Uterine smooth muscle cell (primary cell): Measurements from ENCODE around the gene FAM50A. TPM values are rescaled to one million over a fixed set of nuclear protein-coding genes. Genes with fewer than 3 reads are reported as not detected.

Experiments
- total RNA-seq: library from RNA; depleted of rRNA; stranded (reverse); fragments of >200 nt; gene quantifications from 2 replicates; pipeline ENCODE4 v1.2.3, GENCODE V29; 2014

Gene FAM50A, protein sequence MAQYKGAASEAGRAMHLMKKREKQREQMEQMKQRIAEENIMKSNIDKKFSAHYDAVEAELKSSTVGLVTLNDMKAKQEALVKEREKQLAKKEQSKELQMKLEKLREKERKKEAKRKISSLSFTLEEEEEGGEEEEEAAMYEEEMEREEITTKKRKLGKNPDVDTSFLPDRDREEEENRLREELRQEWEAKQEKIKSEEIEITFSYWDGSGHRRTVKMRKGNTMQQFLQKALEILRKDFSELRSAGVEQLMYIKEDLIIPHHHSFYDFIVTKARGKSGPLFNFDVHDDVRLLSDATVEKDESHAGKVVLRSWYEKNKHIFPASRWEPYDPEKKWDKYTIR
- total RNA-seq = 89.5 and 112 TPM in 2 replicates

DNA sequence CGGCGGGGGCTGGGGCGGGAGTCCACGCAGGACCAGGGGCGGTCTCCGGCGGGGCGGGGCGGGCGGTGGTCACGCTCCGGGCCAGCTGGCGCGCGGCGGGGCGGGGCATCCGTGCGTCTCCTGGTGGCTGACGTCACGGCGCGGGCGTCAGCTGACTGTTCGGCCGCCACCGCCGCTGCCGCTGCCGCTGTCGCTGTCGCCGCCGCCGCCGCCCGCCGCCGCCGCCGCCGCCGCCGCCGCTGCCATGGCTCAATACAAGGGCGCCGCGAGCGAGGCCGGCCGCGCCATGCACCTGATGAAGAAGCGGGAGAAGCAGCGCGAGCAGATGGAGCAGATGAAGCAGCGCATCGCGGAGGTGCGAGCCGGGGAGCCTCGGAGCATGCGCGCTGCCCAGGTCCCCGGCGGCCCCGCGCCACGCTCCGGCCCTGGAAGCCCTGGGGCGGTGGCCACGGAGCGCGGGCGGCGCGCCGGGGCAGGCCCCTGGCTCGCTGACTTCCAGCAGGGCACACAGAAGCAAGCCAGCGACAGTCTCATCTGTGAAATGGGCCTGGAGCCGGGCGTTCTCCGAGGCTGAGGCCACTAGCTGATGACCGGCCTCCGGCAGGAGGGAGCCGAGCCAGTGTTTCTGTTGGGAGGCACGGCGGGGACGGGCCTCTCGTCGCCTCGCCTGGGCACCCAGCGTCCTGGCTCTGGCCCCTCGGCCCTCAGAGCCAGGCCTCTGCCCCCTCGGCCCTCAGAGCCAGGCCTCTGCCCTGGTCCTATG is at the start of gene FAM50A:
TSS of gene FAM50A (plus strand) at position 150 of the 763 bp plus-strand sequence. CDS start at position 245, 95 bp downstream.

DNA sequence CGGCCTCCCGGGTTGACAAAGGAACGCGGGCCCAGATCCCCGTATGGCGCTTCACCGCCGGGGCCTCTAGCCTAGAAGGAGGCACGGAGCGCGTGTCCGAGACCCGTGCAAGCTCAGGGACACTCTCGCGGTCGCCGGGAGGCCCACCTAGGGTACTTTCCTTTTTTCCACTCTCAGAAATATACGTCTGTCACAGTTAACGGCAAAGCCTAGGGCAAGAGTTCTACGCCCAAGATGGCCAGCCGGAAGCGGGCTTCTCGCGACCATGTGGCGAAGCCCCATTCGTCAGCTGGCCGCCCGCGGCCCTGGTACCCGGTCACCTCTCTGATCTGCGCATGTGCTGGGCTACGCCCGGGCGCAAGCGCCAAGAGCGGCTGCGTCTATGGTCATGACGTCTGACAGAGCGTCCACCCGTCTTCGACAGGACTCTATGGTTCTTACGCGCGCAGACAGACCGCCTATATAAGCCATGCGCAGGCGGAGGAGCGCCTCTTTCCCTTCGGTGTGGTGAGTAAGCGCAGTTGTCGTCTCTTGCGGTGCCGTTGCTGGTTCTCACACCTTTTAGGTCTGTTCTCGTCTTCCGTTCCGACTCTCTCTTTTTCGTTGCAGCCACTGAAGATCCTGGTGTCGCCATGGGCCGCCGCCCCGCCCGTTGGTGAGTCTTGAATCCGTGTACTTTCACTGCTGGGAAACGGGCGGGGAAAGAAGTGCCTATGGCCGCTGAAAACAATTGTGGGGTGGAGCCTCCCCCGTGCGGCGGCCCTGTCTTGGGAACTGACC is 45.9 kb upstream of the FAM50A start, which contains the start of gene RPL10:
TSS of gene RPL10 (plus strand) at position 490 of the 780 bp plus-strand sequence. CDS start at position 633, 143 bp downstream.

DNA sequence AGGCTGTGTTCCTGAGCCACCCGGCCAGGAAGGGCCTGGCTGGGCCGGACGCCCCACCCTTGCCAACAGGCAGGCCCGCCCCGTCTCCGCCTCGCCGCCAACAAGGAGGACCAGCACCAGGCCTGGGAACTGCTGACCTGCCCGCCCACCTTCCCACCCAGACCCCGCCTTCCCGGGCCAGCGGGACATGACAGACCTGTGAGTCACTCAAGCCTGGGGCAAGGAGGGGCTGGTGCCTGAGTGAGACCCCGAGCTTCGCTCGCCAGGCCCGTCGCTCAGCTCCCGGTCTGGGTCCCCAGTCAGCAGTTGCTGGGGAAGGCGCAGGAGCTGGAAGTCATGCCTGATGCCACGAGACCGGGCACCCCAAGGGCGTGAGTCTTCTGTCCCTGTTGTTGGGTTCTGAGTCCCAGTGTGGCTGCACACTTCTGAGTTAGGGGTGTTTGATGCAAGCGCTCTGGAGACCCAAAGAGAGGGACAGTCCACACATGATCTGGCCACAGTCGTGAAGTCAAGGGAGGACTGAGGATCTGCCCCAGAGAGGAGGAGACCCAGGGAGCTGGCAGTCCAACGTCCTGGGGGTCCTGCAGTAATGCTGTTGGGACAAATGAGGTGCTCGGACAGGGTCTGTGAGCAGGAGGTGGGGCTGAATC is 34.6 kb upstream of the FAM50A start, which contains the start of gene DNASE1L1:
TSS of gene DNASE1L1 (minus strand) at position 33 of the 650 bp plus-strand sequence. CDS start 3,686 bp downstream, outside the sequence.

DNA sequence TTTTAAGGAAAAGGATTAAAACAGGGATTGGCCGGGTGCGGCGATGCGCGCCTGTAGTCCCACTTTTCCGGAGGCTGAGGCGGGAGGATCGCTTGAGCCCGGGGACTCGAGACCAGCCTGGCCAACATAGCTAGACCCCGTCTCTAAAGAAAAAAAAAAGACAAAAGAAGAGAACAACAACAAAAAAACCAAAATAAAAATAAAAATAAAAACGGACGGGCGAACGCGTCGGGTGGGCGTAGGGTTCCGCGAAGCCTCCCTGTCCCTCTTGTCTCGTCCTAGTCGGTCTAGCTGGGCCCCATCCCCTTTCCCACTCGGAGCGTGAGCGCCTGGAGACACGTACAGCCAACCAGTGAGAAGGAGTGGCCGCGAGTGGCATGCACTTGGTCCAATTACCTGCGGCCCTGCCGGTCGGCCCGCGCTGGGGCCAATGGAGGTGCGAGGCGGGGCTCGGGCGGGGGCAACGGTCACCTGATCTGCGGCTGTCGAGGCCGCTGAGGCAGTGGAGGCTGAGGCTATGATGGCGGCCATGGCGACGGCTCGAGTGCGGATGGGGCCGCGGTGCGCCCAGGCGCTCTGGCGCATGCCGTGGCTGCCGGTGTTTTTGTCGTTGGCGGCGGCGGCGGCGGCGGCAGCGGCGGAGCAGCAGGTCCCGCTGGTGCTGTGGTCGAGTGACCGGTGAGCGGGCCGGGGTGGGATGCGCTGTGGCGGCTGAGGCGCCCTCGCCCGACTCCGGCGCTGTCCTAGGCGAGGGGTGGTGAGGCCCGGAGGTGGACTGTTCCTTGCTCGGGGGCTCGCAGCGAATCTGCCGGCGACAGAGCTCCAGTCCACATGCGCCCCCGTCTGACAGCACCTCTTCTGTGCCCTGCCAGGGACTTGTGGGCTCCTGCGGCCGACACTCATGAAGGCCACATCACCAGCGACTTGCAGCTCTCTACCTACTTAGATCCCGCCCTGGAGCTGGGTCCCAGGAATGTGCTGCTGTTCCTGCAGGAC is 15.5 kb upstream of the FAM50A start, which contains the start of gene ATP6AP1:
TSS of gene ATP6AP1 (plus strand) at position 502 of the 996 bp plus-strand sequence. CDS start at position 518, 16 bp downstream.

DNA sequence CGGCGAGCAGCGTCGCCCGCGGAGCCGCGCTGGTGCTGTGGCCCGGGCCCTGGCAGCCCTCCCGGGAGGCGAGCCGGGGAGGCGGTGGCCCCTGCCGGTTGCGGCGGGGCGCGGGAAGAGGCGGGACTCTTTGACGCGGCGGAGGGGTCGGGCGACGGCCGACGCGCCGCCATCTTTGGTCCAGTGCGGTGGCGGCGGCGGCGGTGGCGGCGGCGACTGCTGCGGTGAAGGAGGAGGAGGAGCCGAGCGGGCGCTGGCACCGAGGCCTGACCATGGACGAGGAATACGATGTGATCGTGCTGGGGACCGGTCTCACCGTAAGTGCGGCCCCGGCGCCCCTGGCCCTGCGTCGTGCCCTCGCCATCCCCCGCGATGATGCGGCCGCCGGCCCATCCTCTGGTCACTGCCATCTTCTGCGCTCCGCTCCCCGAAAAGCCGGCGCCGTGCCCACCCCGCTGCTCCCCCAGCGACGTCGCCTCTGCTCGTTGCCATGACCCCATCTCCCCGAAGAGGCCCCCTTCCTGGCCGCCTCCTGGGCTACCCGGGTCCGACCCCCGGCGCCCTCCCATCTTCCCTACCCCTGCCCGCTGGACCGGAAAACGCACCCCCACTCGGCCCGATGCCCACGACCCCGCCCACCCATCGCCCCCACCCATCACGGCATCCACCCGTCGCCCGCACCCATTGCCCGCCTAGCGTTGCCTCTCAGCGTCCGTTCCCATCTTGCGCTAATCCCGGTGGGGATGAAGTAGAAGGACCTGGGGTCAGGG is 6.8 kb upstream of the FAM50A start, which contains the start of gene GDI1:
TSS of gene GDI1 (plus strand) at position 172 of the 770 bp plus-strand sequence. CDS start at position 273, 101 bp downstream.

DNA sequence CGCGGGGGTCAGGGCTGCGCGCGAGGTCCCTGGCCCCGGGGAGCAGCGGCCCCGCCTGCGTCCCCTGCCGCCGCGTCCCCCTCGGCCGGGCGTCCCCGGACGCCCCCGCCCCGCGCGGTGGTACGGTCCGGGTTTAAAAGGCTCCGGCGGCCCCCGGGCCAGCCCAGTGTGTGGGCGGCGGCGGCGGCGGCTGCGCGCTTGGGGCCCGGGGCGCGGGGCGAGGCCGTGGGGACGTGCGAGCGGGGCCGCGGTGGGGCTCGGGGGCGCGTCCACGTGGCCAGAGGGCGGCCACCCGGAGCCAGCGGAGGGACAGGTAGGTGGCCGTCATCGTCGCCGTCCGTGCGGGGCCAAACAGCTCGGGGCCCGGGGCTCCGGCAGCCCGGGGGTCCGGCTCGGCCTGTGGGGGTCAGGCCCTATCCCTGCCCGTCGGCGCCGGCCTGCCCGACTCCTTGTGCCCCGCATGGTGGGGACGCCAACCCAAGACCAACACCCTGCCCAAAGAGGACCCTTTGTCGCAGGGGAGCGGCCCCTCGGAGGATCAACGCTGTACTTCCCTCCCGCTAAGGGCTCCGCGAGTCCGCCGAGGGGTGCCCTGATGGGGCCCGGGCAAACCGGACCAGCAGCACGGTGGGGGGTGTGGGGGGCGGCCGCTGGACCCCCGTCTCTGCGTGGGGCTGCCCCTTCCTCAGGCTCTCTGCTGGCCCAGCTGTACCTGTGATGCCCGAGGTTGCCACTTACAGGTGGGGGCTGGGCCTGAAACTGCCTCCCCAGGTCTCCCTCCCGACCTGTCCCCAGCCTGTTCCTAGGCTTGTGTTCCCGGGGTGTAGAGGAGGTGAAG is 14.4 kb downstream of the FAM50A start, which contains the start of gene PLXNA3:
TSS of gene PLXNA3 (plus strand) at position 166 of the 838 bp plus-strand sequence. CDS start 1,903 bp downstream, outside the sequence.

DNA sequence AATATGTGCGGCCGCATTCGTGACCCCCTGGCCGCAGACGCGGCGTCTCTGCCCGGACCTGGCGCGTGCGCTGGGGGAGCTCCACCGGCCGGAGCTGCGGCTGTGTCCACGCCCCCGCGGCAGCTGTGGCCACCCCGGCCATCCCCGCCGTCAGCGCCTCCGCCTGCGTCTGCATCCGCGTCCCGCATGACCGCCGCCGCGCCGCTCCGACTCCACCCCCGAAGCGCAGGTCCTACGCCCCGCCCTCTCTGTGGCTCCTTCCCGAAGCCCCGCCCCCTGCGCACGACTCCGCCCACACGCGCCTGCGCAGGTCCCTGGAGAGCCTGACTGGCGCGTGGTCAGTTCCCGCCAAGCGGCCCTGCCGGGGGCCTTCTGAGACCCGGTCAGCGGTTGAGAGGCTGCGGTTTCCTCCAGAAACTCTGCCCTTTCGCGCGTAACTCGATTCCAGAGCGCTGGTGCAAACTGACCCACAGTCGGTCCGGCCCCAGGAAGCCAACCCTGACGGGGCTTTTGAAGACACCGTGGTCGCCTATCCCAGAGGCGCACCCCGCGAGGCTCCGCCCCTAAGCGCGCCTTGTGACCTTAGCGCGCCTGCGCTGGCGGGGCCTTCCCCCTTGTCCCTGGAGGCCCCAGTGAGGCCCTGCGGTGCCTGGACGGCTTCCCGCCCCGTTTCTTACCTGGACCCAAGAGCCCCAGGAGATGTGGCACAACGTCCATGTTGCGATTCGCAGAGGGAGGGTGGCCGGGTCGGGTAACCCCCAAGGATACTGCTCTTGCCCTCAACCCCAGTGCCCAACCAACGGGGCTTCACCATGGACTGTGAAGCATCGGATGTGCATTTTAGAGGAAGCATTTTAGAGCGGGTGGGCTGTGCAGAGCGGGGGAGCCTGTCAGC is 35.0 kb downstream of the FAM50A start, which contains the start of gene LAGE3:
TSS of gene LAGE3 (minus strand) at position 554 of the 895 bp plus-strand sequence. CDS start at position 188, 366 bp downstream.

DNA sequence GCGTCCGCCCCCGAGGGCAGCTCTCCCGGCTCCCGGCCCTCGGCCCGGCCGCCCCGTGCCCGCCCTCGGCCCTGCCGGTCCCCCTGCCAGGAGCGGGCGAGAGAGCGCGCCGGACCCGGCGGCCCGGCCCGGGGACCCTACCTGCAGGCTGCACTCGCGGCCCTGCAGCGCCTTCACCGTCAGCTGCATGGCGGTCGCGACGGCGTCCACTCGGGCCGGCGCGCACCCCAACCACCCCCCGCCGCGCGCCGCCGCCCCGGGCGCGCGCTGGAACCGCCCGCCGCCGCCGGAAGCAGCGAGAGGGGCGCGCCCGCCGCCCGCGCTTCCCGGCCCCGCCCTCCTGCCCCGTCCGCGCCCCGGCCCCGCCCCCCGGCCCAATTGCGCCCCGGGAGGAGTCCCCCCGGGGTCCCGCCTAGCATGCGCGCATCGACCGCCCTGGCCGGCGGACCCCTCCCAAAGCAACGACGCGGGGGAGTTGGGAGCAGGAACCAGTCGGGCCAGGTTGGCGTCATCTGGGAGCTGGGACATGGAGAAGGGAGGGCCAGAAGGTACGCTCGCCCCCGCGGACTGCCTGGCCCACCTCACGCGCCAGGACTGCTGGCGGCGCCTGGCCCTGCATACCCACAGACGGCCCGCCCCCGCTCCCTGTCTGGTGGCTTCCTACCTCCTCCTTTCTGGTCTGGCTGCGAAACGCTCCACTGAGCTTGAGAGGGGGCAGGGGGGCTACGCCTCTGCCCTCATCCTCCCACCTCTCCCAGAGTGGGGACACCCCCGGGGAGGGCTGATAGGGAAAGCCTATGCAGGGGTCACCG is 42.7 kb downstream of the FAM50A start, which contains the start of gene UBL4A:
TSS of gene UBL4A (minus strand) at position 220 of the 812 bp plus-strand sequence. CDS start at position 189, 31 bp downstream.

DNA sequence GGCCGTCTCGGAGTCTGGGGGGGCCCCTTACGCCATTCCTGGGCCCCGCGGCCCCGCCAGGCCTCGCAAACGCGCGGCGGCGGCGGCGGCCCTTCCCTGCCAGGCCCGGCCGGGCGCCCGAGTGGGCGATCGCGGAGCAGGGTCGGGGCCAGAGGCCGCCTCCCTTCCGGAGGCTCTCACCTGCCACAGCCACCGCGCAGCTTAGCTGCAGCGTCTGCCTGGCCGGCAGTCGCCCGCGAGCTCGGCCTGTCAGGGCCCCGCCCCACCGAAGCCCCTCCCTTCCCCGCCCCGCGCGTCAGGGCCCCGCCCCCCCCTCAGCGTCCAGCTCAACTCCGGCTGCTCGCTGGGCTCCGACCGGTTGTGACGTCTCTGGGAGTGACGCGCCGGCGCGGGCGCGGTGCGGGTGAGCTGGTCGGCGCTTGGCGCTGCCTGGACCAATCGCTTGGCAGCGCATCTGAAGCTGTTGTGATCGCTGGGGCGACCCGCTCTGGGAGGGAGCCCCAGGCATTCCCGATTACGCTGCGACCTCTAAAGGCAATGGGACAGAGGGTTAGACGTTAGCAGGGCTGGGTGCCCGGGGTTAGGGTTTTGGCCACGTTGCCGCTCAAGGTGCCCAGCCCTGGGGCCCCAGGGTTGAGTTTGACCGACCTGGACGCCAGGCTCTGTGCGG is 46.6 kb downstream of the FAM50A start, which contains the start of gene SLC10A3:
TSS of gene SLC10A3 (minus strand) at position 216 of the 670 bp plus-strand sequence. CDS start 1,689 bp downstream, outside the sequence.

Other genes with a start within 250 kb of the FAM50A start
- not detected in 2 replicates for gene OPN1MW2, start 224.4 kb upstream of the FAM50A start, total RNA-seq
- not detected in 2 replicates for gene OPN1MW3, start 186.6 kb upstream of the FAM50A start, total RNA-seq
- not detected in 2 replicates for gene TEX28, start 149.0 kb upstream of the FAM50A start, total RNA-seq
- not detected in 2 replicates for gene TKTL1, start 148.3 kb upstream of the FAM50A start, total RNA-seq
- 2,419 and 3,747 TPM in 2 replicates for gene FLNA, start 69.5 kb upstream of the FAM50A start, total RNA-seq
- 17.1 and 20.6 TPM in 2 replicates for gene EMD, start 64.8 kb upstream of the FAM50A start, total RNA-seq
- 2,853 and 3,007 TPM in 2 replicates for gene RPL10, start 45.8 kb upstream of the FAM50A start, total RNA-seq
- gene DNASE1L1, start 34.9 kb upstream of the FAM50A start, total RNA-seq = 31.5 and 54.7 TPM in 2 replicates
- gene TAFAZZIN, start 32.6 kb upstream of the FAM50A start, total RNA-seq = 16.3 and 19.1 TPM in 2 replicates
- gene ATP6AP1, start 15.5 kb upstream of the FAM50A start, total RNA-seq = 58.3 and 72.5 TPM in 2 replicates
- 110 and 115 TPM in 2 replicates for gene GDI1, start 7.0 kb upstream of the FAM50A start, total RNA-seq
- 19.2 and 26.2 TPM in 2 replicates for gene PLXNA3, start 14.1 kb downstream of the FAM50A start, total RNA-seq
- 11.4 and 25.7 TPM in 2 replicates for gene LAGE3, start 35.1 kb downstream of the FAM50A start, total RNA-seq
- gene UBL4A, start 42.5 kb downstream of the FAM50A start, total RNA-seq = 41.7 and 59.2 TPM in 2 replicates
- 15.9 and 17.5 TPM in 2 replicates for gene SLC10A3, start 46.5 kb downstream of the FAM50A start, total RNA-seq
- gene FAM3A, start 72.1 kb downstream of the FAM50A start, total RNA-seq = 32.4 TPM in 2 replicates
- gene G6PD, start 102.7 kb downstream of the FAM50A start, total RNA-seq = 62.4 and 81.9 TPM in 2 replicates
- gene IKBKG, start 103.5 kb downstream of the FAM50A start, total RNA-seq = 17.5 and 18.7 TPM in 2 replicates
- gene CTAG1A, start 141.0 kb downstream of the FAM50A start, total RNA-seq = not detected in 2 replicates
- gene CTAG1B, start 175.1 kb downstream of the FAM50A start, total RNA-seq = not detected in 2 replicates
- not detected in 2 replicates for gene CTAG2, start 209.4 kb downstream of the FAM50A start, total RNA-seq